ENCODE results near the gene EARS2.

GRCh38 chr16:23580391-23580790, 23.2 kb upstream of the EARS2 start:
- no peak for TF ChIP-seq ATF3 (CRISPR knock-in tag; conservative IDR thresholded peaks at IDR 0.05)
- TF ChIP-seq IRF1 (CRISPR knock-in tag; IDR thresholded peaks at IDR 0.05) = no peak
- no peak for TF ChIP-seq ZBTB43 (CRISPR knock-in tag; IDR thresholded peaks at IDR 0.05)
- TF ChIP-seq HMGXB4 (CRISPR knock-in tag; IDR thresholded peaks at IDR 0.05) = no peak
- no peak for TF ChIP-seq MAX (CRISPR knock-in tag; IDR thresholded peaks at IDR 0.05)
- TF ChIP-seq CTCF (IDR thresholded peaks at IDR 0.05) = no peak

Measured in WTC11 (cell line).